Loucy (cell line): ENCODE measurements around the gene TLK2.
"Not testable (repeated sequence)": the region's sequence is repeated elsewhere in the genome, so short reads cannot be mapped to it uniquely, and the experiment has no call there.

Source experiments
- EZH2phosphoT487 ChIP-seq: fragments of 200-600 bp; IDR thresholded peaks from 2 replicates; pipeline ENCODE4 v1.6.1; 2018; ENCODE audit warnings: antibody characterized with exemption, mild to moderate bottlenecking, moderate library complexity, borderline replicate concordance
- TF ChIP-seq, protein P1 (sequence below): fragments of 200-600 bp; sonication (generic); conservative IDR thresholded peaks from 2 replicates; pipeline ENCODE4 v1.5.1; 2014; ENCODE audit warnings: mild to moderate bottlenecking, antibody characterized with exemption, low read length

GRCh38 chr17:62458483-62458882 lies 20.1 kb upstream of the TLK2 start:
- TF ChIP-seq, protein P1, sequence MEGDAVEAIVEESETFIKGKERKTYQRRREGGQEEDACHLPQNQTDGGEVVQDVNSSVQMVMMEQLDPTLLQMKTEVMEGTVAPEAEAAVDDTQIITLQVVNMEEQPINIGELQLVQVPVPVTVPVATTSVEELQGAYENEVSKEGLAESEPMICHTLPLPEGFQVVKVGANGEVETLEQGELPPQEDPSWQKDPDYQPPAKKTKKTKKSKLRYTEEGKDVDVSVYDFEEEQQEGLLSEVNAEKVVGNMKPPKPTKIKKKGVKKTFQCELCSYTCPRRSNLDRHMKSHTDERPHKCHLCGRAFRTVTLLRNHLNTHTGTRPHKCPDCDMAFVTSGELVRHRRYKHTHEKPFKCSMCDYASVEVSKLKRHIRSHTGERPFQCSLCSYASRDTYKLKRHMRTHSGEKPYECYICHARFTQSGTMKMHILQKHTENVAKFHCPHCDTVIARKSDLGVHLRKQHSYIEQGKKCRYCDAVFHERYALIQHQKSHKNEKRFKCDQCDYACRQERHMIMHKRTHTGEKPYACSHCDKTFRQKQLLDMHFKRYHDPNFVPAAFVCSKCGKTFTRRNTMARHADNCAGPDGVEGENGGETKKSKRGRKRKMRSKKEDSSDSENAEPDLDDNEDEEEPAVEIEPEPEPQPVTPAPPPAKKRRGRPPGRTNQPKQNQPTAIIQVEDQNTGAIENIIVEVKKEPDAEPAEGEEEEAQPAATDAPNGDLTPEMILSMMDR, result not testable (repeated sequence)
- not testable (repeated sequence) for TF ChIP-seq EZH2phosphoT487
